Neural progenitor cell (in vitro differentiated cells): ENCODE measurements around the gene RMDN3. TPM values are rescaled to one million over a fixed set of nuclear protein-coding genes. Genes with fewer than 3 reads are reported as not detected.

Source experiments
- DNase-seq: peaks from one replicate; pipeline ENCODE4 v3.0.0-alpha.2; 2016; ENCODE audit warnings: low spot score
- H2AFZ ChIP-seq: fragments of 200-600 bp; sonication (generic); replicated peaks from 2 replicates; pipeline ENCODE4 v1.6.1; 2016; ENCODE audit warnings: antibody characterized with exemption
- H3F3A ChIP-seq: fragments of 200-600 bp; sonication (generic); 2 replicates; pipeline ENCODE4 v1.6.1; 2016; ENCODE audit warnings: antibody characterized with exemption, low read depth
- H3K27ac ChIP-seq: fragments of 200-600 bp; sonication (generic); 2 replicates; pipeline ENCODE4 v1.5.1; 2016; ENCODE audit warnings: mild to moderate bottlenecking
- H3K27me3 ChIP-seq: fragments of 200-600 bp; sonication (generic); 2 replicates; pipeline ENCODE4 v1.6.1; 2016; ENCODE audit warnings: mild to moderate bottlenecking, moderate library complexity
- H3K36me3 ChIP-seq: fragments of 200-600 bp; sonication (generic); 2 replicates; pipeline ENCODE4 v1.5.1; 2016
- H3K4me1 ChIP-seq: fragments of 200-600 bp; sonication (generic); 2 replicates; pipeline ENCODE4 v1.6.1; 2016; ENCODE audit warnings: mixed run types
- H3K4me2 ChIP-seq: fragments of 200-600 bp; sonication (generic); 2 replicates; pipeline ENCODE4 v1.6.1; 2016
- H3K4me3 ChIP-seq: fragments of 200-600 bp; sonication (generic); 2 replicates; pipeline ENCODE4 v1.5.1; 2016
- H3K79me2 ChIP-seq: fragments of 200-600 bp; sonication (generic); 2 replicates; pipeline ENCODE4 v1.6.1; 2016; ENCODE audit warnings: low read depth
- H3K9ac ChIP-seq: fragments of 200-600 bp; sonication (generic); 2 replicates; pipeline ENCODE4 v1.6.1; 2016
- H3K9me3 ChIP-seq: fragments of 200-600 bp; sonication (generic); 2 replicates; pipeline ENCODE4 v1.5.1; 2016; ENCODE audit warnings: low read depth
- H4K20me1 ChIP-seq: fragments of 200-600 bp; sonication (generic); 2 replicates; pipeline ENCODE4 v1.6.1; 2016; ENCODE audit warnings: low read depth
- H3K27ac Mint-ChIP-seq: 3 replicates; pipeline ENCODE4 v1.8.0; 2021; ENCODE audit warnings: mixed read lengths
- H3K27me3 Mint-ChIP-seq: 2 replicates; pipeline ENCODE4 v1.8.0; 2022; ENCODE audit warnings: low read depth, mild to moderate bottlenecking, inconsistent platforms, moderate library complexity, mixed read lengths; ENCODE audit not compliant: insufficient read depth
- H3K36me3 Mint-ChIP-seq: 3 replicates; pipeline ENCODE4 v1.8.0; 2021; ENCODE audit warnings: mixed read lengths
- H3K4me1 Mint-ChIP-seq: 3 replicates; pipeline ENCODE4 v1.8.0; 2021; ENCODE audit warnings: mixed read lengths
- H3K4me3 Mint-ChIP-seq: 3 replicates; pipeline ENCODE4 v1.8.0; 2021; ENCODE audit warnings: mild to moderate bottlenecking, moderate library complexity, mixed read lengths
- H3K9me3 Mint-ChIP-seq: 3 replicates; pipeline ENCODE4 v1.8.0; 2020; ENCODE audit warnings: mixed read lengths
- EZH2 ChIP-seq: fragments of 200-600 bp; sonication (generic); IDR thresholded peaks from 2 replicates; pipeline ENCODE4 v1.6.1; 2017; ENCODE audit warnings: antibody characterized with exemption, mild to moderate bottlenecking, moderate library complexity
- EZH2phosphoT487 ChIP-seq: fragments of 200-600 bp; sonication (generic); IDR thresholded peaks from 2 replicates; pipeline ENCODE4 v1.6.1; 2017; ENCODE audit warnings: antibody characterized with exemption
- total RNA-seq: library from RNA; depleted of rRNA; stranded (reverse); fragments of >200 nt; gene quantifications from 2 replicates; pipeline ENCODE4 v1.2.3, GENCODE V29; 2015; ENCODE audit warnings: low replicate concordance
- TF ChIP-seq, protein P1 (sequence below): fragments of 200-600 bp; sonication (generic); IDR thresholded peaks from 2 replicates; pipeline ENCODE4 v1.5.1; 2017; ENCODE audit warnings: antibody characterized with exemption, mild to moderate bottlenecking

Gene RMDN3
- total RNA-seq, 1 donor from 2014 or later, result 13.2 TPM

GRCh38 chr15:40787344-40787841 is 32.3 kb upstream of the RMDN3 start:
- Histone ChIP-seq H4K20me1 (peaks cover 23% of the 10 kb centered on the region), H3K79me2 (no peaks in the 10 kb centered on the region), H2AFZ (no peak overlapping the region), H3K27ac (no peak overlapping the region), H3K9me3 (no peaks in the 10 kb centered on the region), H3K36me3 (no peaks in the 10 kb centered on the region), H3K4me3 (no peak overlapping the region), H3F3A (peaks cover 9% of the 10 kb centered on the region), H3K4me1 (peaks cover 21% of the 10 kb centered on the region), H3K4me2 (peak overlapping the region; percentile 10), H3K27me3 (no peaks in the 10 kb centered on the region), H3K9ac (no peak overlapping the region)
- Mint-ChIP-seq H3K4me1 (peaks cover 9% of the 10 kb centered on the region), H3K27me3 (no peaks in the 10 kb centered on the region), H3K4me3 (no peak overlapping the region), H3K9me3 (no peaks in the 10 kb centered on the region), H3K36me3 (peaks cover 7% of the 10 kb centered on the region), H3K27ac (peak overlapping the region; percentile 76)
- no peak for TF ChIP-seq EZH2phosphoT487
- TF ChIP-seq, protein P1, sequence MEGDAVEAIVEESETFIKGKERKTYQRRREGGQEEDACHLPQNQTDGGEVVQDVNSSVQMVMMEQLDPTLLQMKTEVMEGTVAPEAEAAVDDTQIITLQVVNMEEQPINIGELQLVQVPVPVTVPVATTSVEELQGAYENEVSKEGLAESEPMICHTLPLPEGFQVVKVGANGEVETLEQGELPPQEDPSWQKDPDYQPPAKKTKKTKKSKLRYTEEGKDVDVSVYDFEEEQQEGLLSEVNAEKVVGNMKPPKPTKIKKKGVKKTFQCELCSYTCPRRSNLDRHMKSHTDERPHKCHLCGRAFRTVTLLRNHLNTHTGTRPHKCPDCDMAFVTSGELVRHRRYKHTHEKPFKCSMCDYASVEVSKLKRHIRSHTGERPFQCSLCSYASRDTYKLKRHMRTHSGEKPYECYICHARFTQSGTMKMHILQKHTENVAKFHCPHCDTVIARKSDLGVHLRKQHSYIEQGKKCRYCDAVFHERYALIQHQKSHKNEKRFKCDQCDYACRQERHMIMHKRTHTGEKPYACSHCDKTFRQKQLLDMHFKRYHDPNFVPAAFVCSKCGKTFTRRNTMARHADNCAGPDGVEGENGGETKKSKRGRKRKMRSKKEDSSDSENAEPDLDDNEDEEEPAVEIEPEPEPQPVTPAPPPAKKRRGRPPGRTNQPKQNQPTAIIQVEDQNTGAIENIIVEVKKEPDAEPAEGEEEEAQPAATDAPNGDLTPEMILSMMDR, result no peak
- TF ChIP-seq EZH2, result no peak
- DNase-seq, result no peak

DNA sequence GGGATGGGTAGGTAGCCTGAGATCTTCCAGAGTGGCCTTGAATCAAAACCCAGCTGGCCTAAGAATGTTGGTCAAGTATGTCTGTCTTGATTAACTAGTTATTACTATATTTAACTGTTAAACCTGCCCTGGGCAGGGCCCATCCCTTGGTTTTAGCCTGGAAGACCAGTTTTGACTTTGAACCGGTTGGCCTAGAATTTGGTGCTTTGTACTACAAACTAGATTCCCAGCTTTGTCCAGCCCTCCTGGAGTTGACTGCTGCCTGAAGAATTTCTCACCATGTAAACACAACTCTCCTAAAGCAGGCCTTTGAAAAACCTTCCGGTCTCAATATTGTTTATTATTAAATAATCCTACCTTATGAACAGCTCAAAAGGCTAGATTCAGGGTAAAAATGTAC is 30.8 kb upstream of the RMDN3 start:
- Histone ChIP-seq H3K9me3 (no peaks in the 10 kb centered on the region), H3K27me3 (no peaks in the 10 kb centered on the region), H4K20me1 (peaks cover 25% of the 10 kb centered on the region), H3K79me2 (no peaks in the 10 kb centered on the region), H3F3A (peaks cover 9% of the 10 kb centered on the region), H3K4me2 (no peak overlapping the region), H2AFZ (no peak overlapping the region), H3K27ac (no peak overlapping the region), H3K4me1 (peaks cover 21% of the 10 kb centered on the region), H3K36me3 (no peaks in the 10 kb centered on the region), H3K9ac (no peak overlapping the region), H3K4me3 (no peak overlapping the region)
- peaks cover 9% of the 10 kb centered on the region for H3K4me1 Mint-ChIP-seq
- no peak for DNase-seq
- no peaks in the 10 kb centered on the region for H3K9me3 Mint-ChIP-seq
- H3K36me3 Mint-ChIP-seq, result peaks cover 3% of the 10 kb centered on the region
- no peak overlapping the region for H3K27ac Mint-ChIP-seq
- TF ChIP-seq EZH2 (no peak), EZH2phosphoT487 (no peak)
- TF ChIP-seq, protein P1, result no peak
- no peaks in the 10 kb centered on the region for H3K27me3 Mint-ChIP-seq
- H3K4me3 Mint-ChIP-seq, result no peak overlapping the region

- no peaks in the 10 kb centered on the region for H3K9me3 Mint-ChIP-seq
- no peak for TF ChIP-seq EZH2phosphoT487
- TF ChIP-seq EZH2, result no peak
- TF ChIP-seq, protein P1, result no peak
- peaks cover 9% of the 10 kb centered on the region for H3F3A ChIP-seq
- H3K79me2 ChIP-seq, result no peaks in the 10 kb centered on the region
- no peak overlapping the region for H3K4me3 ChIP-seq
- no peaks in the 10 kb centered on the region for H3K27me3 Mint-ChIP-seq
- H3K4me1 Mint-ChIP-seq, result peaks cover 8% of the 10 kb centered on the region
- H3K9ac ChIP-seq, result no peak overlapping the region
- DNase-seq, result no peak
- H3K36me3 ChIP-seq, result no peaks in the 10 kb centered on the region
- H3K36me3 Mint-ChIP-seq, result peaks cover 5% of the 10 kb centered on the region
- H3K4me2 ChIP-seq, result no peak overlapping the region
- no peak overlapping the region for H3K27ac ChIP-seq
- no peak overlapping the region for H3K4me3 Mint-ChIP-seq
- H3K4me1 ChIP-seq, result peaks cover 18% of the 10 kb centered on the region
- H3K27me3 ChIP-seq, result no peaks in the 10 kb centered on the region
- H3K9me3 ChIP-seq, result no peaks in the 10 kb centered on the region
- H3K27ac Mint-ChIP-seq, result no peak overlapping the region
- no peak overlapping the region for H2AFZ ChIP-seq
- peaks cover 25% of the 10 kb centered on the region for H4K20me1 ChIP-seq
Observed at GRCh38 chr15:40785164-40785563, 30.1 kb upstream of the RMDN3 start.
